Small intestine (tissue), 7 donors: Measurements from ENCODE around the gene CADPS2. TPM values are rescaled to one million over a fixed set of nuclear protein-coding genes. Genes with fewer than 3 reads are reported as not detected.
A peak's percentile ranks its signal among the peaks of the same experiment; 100 is the strongest.

ENCODE experiments used
- DNase-seq, 2 donors: peaks; one replicate each; pipeline versions ENCODE4 v3.0.0 to v3.0.0-alpha.2; 2013
- FAIRE-seq: peaks from 2 replicates; lab custom pipeline; 2012; peaks lifted over from hg19 to GRCh38; lab: Jason Lieb, UNC
- H3K27ac ChIP-seq, 3 donors: one replicate each; pipeline ENCODE4 v1.5.1; 2013; ENCODE audit warnings: low read length in 2 of 3, mild to moderate bottlenecking in 2 of 3, control low read depth in 1 of 3, inconsistent platforms in 1 of 3, low read depth in 1 of 3, moderate library complexity in 1 of 3
- H3K27me3 ChIP-seq, 3 donors: one replicate each; pipeline ENCODE4 v1.6.1; 2013; ENCODE audit warnings: low read length in 3 of 3, inconsistent platforms in 1 of 3; ENCODE audit not compliant: control insufficient read depth in 3 of 3, insufficient read depth in 3 of 3
- H3K36me3 ChIP-seq, 3 donors: one replicate each; pipeline ENCODE4 v1.6.1; 2013; ENCODE audit warnings: low read length in 3 of 3, inconsistent platforms in 1 of 3, low read depth in 1 of 3, mild to moderate bottlenecking in 1 of 3, moderate library complexity in 1 of 3; ENCODE audit not compliant: control insufficient read depth in 3 of 3, insufficient read depth in 2 of 3
- H3K4me1 ChIP-seq, 3 donors: one replicate each; pipeline ENCODE4 v1.6.1; 2013; ENCODE audit warnings: low read length in 2 of 3, inconsistent platforms in 1 of 3, low read depth in 1 of 3, mild to moderate bottlenecking in 1 of 3, moderate library complexity in 1 of 3; ENCODE audit not compliant: control insufficient read depth in 3 of 3, insufficient read depth in 2 of 3
- H3K4me3 ChIP-seq, 3 donors: one replicate each; pipeline ENCODE4 v1.5.1; 2013; ENCODE audit warnings: low read length in 3 of 3, control low read depth in 1 of 3, inconsistent platforms in 1 of 3, low read depth in 1 of 3, mild to moderate bottlenecking in 1 of 3, moderate library complexity in 1 of 3
- H3K9me3 ChIP-seq, 2 donors: one replicate each; pipeline ENCODE4 v1.6.1; 2013; ENCODE audit warnings: low read depth in 1 of 2, low read length in 1 of 2; ENCODE audit not compliant: control insufficient read depth in 2 of 2, insufficient read depth in 1 of 2
- WGBS, 3 donors: extraction: QIAGEN DNeasy Blood & Tissue Kit; methylation state at CpG; one replicate each; pipeline ENCODE4 v1.1.7; 2013; 5-methylcytosine and 5-hydroxymethylcytosine counted together
- polyA plus RNA-seq, 4 donors: library from polyadenylated mRNA; stranded (reverse) in 3 of 4; unstranded in 1 of 4; fragments of 200-250 nt in 3 of 4; fragments of 120-200 nt in 1 of 4; gene quantifications; one replicate each; pipeline versions ENCODE4 v1.2.1 to v1.2.3, GENCODE V29; 2013
- donor health status: healthy with polysubstance abuse.
- donor health status: control.
- donor health status: control.
- donor health status: Bipolar disorder and iron deficiency.
- donor health status: healthy.

The CADPS2 gene
- polyA plus RNA-seq, 4 donors: 11.3 to 26.6 (median 14.8) TPM

GRCh38 chr7:122632238-122632637 is 254.0 kb downstream of the CADPS2 start:
- H3K27me3 ChIP-seq: no peaks in the 10 kb centered on the region
- H3K4me3 ChIP-seq: no peak overlapping the region
- no peak overlapping the region for H3K27ac ChIP-seq
- H3K4me1 ChIP-seq: no peaks in the 10 kb centered on the region
- DNase-seq (no peak), FAIRE-seq (no peak)
- no peaks in the 10 kb centered on the region for H3K9me3 ChIP-seq
- H3K36me3 ChIP-seq: no peaks in the 10 kb centered on the region

DNA sequence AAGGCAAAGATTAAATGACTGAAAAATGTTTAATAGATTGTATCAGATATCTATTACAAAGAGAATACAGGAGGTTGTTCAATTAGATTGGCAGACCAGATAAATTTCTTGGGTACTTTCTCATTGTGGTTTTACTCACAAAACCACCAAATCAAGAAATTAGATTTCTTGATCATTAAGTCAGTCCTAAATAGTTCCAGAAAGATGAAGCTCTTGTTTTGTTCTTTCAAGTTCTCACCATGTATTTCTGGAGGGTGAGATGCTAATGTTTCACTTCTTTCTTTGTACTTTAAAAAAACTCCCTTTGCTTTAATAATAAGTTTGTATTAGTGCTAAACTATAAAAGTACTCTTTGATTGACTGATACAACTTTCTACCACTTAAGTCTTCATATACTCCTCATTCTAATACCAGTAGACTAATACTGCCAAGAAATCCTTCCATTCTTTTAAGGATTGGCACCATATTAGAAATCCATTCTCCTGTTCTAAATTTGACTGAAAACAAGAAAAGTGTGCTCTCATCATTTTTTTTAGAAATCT is 256.8 kb downstream of the CADPS2 start:
- Histone ChIP-seq H3K4me1 (no peaks in the 10 kb centered on the region), H3K9me3 (no peaks in the 10 kb centered on the region), H3K4me3 (no peak overlapping the region), H3K27ac (no peak overlapping the region), H3K27me3 (no peaks in the 10 kb centered on the region), H3K36me3 (no peaks in the 10 kb centered on the region)
- FAIRE-seq (no peak), DNase-seq (no peak)

- Histone ChIP-seq H3K4me3 (no peak overlapping the region), H3K27ac (no peak overlapping the region), H3K27me3 (no peaks in the 10 kb centered on the region), H3K4me1 (no peaks in the 10 kb centered on the region), H3K36me3 (no peaks in the 10 kb centered on the region), H3K9me3 (no peaks in the 10 kb centered on the region)
- peak in 1 of 2 donors; percentile 17 for DNase-seq
- WGBS, 3 donors: 60 to 75% (median 61%) methylated on average over 5 of the region's 5 CpGs
- FAIRE-seq: no peak
These were observed 257.4 kb downstream of the CADPS2 start for GRCh38 chr7:122628651-122629411.

DNA sequence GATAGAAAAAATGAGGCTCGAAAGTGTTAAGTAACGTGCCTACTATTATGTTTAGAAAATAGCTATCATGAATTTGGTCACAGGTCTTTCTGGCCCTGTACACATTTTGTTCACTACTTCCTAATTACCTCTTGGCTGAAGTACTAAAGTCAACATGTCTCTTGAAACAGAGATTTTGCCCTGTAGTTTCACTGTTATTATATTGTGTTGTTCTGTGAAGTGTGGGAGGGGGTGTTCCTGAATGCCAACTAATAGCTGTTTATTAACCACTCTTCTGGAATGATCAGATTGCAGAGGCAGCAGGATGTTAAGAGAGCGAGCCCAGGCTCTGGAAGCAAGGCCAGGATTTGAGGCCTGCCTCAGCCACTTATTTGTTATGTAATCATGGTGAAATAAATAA is 259.5 kb downstream of the CADPS2 start:
- DNase-seq: no peak
- no peak overlapping the region for H3K4me3 ChIP-seq
- WGBS, 3 donors: 80 to 84% (median 84%) methylated on average over 3 of the region's 3 CpGs
- H3K27ac ChIP-seq: no peak overlapping the region
- no peaks in the 10 kb centered on the region for H3K27me3 ChIP-seq
- H3K36me3 ChIP-seq: no peaks in the 10 kb centered on the region
- H3K4me1 ChIP-seq: no peaks in the 10 kb centered on the region
- no peak for FAIRE-seq
- H3K9me3 ChIP-seq: no peaks in the 10 kb centered on the region

DNA sequence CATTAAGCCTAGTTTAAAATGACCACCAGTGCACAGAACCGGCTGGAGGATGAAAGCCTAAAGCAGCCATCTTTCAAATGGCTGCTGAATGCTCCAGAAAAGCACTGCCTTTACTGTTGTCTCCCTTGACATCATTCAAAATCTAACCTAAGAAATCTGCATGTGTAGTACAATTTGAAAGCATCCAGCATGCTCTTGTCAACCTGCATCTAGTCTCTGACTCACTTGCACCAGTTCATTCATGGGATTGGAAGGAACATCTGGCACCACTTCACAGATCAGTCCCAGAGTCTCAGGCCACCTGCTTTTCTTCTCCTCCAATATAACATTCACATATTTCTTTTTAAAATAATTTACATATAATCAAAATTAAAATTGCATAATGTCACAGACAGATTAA is 263.6 kb downstream of the CADPS2 start:
- no peaks in the 10 kb centered on the region for H3K9me3 ChIP-seq
- H3K36me3 ChIP-seq: no peaks in the 10 kb centered on the region
- no peak for DNase-seq
- no peak for FAIRE-seq
- H3K27me3 ChIP-seq: no peaks in the 10 kb centered on the region
- no peak overlapping the region for H3K27ac ChIP-seq
- 84 to 89% (median 86%) methylated on average over 1 of the region's 1 CpG for WGBS, 3 donors
- no peaks in the 10 kb centered on the region for H3K4me1 ChIP-seq
- no peak overlapping the region for H3K4me3 ChIP-seq

- no peak for FAIRE-seq
- no peaks in the 10 kb centered on the region for H3K9me3 ChIP-seq
- 62 to 79% (median 74%) methylated on average over 2 of the region's 2 CpGs for WGBS, 3 donors
These were observed 266.6 kb downstream of the CADPS2 start for GRCh38 chr7:122619664-122620063.

GRCh38 chr7:122618585-122619189 is 267.6 kb downstream of the CADPS2 start:
- 66 to 88% (median 88%) methylated on average over 2 of the region's 2 CpGs for WGBS, 3 donors
- Histone ChIP-seq H3K4me3 (no peak overlapping the region), H3K9me3 (no peaks in the 10 kb centered on the region), H3K4me1 (no peaks in the 10 kb centered on the region), H3K27ac (no peak overlapping the region), H3K27me3 (no peaks in the 10 kb centered on the region), H3K36me3 (no peaks in the 10 kb centered on the region)
- no peak for FAIRE-seq
- DNase-seq: no peak

More at GRCh38 chr7:122619664-122620063, 266.6 kb downstream of the CADPS2 start:
- DNase-seq: no peak
- Histone ChIP-seq H3K4me1 (no peaks in the 10 kb centered on the region), H3K27me3 (no peaks in the 10 kb centered on the region), H3K27ac (no peak overlapping the region), H3K36me3 (no peaks in the 10 kb centered on the region), H3K4me3 (no peak overlapping the region)

DNA sequence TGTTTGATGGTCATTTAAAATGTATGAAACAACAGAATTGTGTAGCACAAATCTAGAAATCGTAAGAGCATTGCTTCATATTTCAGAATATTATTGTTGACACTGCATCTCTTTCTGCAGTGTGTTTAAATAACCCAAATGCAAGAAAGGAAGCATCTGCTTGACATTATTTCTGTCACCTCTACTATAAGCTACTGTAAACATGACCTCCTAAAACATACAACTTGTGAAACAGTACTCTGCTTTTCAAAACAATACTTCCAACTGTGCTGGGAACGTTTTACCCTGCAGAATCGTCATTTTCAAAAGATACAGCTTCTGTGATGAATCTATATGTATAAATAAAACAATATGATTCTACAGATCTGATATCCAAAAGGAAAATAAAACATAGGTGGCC is 269.3 kb downstream of the CADPS2 start:
- DNase-seq (no peak), FAIRE-seq (no peak)
- no peaks in the 10 kb centered on the region for H3K36me3 ChIP-seq
- H3K9me3 ChIP-seq: no peaks in the 10 kb centered on the region
- WGBS, 3 donors: 51 to 82% (median 71%) methylated on average over 3 of the region's 3 CpGs
- H3K27me3 ChIP-seq: no peaks in the 10 kb centered on the region
- no peaks in the 10 kb centered on the region for H3K4me1 ChIP-seq
- no peak overlapping the region for H3K27ac ChIP-seq
- no peak overlapping the region for H3K4me3 ChIP-seq
